NAMALWA (cell line): Measurements from ENCODE around the gene MCM7.
A peak's percentile ranks its signal among the peaks of the same experiment; 100 is the strongest.

Experiments
- DNase-seq: peaks from one replicate; pipeline ENCODE4 v3.0.0-alpha.2; 2015; ENCODE audit warnings: low spot score

Gene MCM7

GRCh38 chr7:100071018-100071723 is 30.0 kb downstream of the MCM7 start:
- DNase-seq = no peak

GRCh38 chr7:100069991-100070390 is 31.2 kb downstream of the MCM7 start:
- DNase-seq = no peak

- DNase-seq = no peak
Measured at GRCh38 chr7:100066953-100067352, 34.2 kb downstream of the MCM7 start.

- no peak for DNase-seq
Measured at GRCh38 chr7:100065452-100066186, 35.6 kb downstream of the MCM7 start.

- no peak for DNase-seq
Measured at GRCh38 chr7:100064162-100064561, 37.0 kb downstream of the MCM7 start.

- DNase-seq = no peak
Measured at GRCh38 chr7:100063376-100063775, 37.8 kb downstream of the MCM7 start.

GRCh38 chr7:100061518-100062193 is 39.5 kb downstream of the MCM7 start:
- no peak for DNase-seq

GRCh38 chr7:100059251-100059739 is 41.9 kb downstream of the MCM7 start:
- DNase-seq = no peak

GRCh38 chr7:100057006-100057405 is 44.2 kb downstream of the MCM7 start:
- DNase-seq = no peak

GRCh38 chr7:100053215-100053614 is 48.0 kb downstream of the MCM7 start:
- DNase-seq = peak; percentile 89

GRCh38 chr7:100051611-100052010 is 49.6 kb downstream of the MCM7 start:
- no peak for DNase-seq

- DNase-seq = peak; percentile 87
Measured at GRCh38 chr7:100049441-100050291, 51.5 kb downstream of the MCM7 start, which contains the start of gene ZSCAN21. ZSCAN21 (plus strand) TSS chr7:100049774; CDS start chr7:100057007, 7,233 bp downstream.

GRCh38 chr7:100048680-100049079 is 52.5 kb downstream of the MCM7 start:
- DNase-seq = peak; percentile 42

GRCh38 chr7:100044718-100045117 is 56.5 kb downstream of the MCM7 start:
- peak; percentile 34 for DNase-seq
